IPS-NIHi7 (cell line): ENCODE data around the gene CDK5RAP2.

ENCODE experiments used
- DNase-seq: peaks from one replicate; pipeline ENCODE4 v3.0.0; 2012; ENCODE audit warnings: mixed read lengths; ENCODE audit errors: extremely low spot score

Gene CDK5RAP2

DNA sequence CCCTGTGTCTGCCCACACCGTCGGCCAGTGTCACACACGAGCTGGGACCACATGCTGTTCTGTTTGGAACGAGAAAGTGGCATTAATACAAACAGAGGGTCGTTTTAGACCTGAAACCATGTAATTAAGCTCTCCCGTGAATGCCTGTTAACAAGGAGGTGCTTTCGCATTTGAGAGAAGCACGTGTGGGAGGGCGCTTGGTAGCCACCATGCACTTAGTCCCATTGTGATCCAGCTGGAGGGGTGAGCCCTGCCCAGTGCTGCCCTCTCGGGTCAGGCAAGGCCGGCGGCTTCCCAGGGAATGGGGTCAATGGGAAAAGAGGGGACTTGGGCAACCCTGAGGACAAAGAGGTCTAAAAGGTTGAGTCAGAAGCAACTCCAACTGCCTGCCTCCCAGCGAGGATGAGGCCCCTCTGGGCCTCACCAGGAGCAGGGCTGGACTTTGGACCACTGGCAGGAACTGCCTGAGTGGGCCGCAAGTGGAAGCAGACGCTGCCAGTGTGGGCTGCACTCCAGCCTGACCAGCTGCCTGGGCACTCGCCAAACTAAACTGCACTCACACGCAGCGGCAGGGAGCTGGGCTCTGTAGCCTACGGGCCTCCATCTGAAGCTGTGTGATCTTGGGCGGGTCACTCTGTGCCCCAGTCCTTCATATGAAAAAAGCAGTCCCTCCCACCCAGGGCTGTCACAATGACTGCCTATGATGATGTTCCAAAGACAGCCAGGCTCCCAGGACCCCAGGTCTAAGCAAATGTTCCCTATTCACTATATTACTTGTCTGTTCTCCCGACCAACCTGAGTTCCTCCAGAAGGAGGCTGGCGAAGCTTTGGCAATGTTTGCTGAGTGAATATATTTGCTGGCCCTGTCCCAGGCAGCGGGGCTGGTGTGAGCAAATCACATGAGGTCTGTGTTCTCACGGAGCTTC is 195.7 kb downstream of the CDK5RAP2 start:
- no peak for DNase-seq

DNA sequence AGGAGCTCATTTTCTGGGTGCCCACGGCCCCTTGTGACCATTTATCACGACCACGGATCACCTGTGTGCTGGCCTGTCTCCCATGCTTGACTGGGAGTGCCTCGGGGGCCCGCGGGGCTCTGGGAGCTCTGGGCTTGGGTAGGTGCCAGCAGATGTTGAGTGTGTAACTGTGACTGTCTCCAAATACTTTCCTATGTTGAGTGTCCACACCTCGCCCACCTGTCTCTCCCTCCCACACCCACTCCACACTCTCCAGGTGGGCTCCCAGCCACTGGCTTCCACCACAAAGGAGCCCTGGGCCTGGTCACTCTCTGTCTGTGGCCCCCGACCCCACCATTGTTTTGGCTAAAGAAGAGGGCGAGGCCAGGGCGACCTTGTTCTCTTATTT is 196.4 kb downstream of the CDK5RAP2 start:
- no peak for DNase-seq

DNA sequence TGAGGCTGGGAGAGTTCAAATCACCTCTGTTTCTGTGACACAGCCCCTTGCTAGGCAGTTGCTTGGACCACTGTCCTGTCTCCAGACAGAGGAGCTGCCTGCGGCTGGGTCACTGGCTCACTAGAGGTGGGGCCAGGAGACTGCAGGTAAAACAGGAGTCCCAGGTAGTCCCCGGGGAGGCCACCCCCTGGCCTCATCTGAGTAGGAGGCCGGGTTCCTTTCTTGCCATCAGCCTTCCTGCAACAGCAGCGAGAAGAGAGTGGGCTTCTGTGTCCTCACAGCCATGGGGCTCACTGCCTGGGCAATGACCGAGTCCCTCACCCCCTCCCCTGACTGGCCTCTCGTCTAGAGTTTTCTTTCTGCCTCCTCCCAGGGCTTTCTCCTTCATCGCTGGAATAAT is 197.5 kb downstream of the CDK5RAP2 start:
- DNase-seq: no peak

DNA sequence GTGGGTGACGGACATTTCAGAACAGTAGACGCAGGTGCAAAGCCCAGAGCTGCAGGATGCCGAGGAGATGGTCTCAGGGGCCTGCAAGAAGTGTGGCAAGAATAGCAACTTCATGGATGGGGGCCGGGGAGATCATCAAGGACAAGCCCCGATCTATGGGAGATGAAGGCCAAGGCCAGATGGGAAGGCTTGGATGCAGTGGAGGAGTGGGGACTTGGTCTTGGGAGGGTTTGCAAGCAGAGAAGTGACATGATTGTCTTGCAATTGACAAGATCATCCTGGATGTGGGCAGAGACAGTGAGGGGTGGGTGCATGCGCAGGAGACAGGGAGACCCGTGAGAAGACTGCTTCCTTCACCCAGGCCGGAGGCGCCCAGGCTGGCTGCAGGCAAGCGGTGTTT is 198.1 kb downstream of the CDK5RAP2 start:
- DNase-seq: no peak

DNA sequence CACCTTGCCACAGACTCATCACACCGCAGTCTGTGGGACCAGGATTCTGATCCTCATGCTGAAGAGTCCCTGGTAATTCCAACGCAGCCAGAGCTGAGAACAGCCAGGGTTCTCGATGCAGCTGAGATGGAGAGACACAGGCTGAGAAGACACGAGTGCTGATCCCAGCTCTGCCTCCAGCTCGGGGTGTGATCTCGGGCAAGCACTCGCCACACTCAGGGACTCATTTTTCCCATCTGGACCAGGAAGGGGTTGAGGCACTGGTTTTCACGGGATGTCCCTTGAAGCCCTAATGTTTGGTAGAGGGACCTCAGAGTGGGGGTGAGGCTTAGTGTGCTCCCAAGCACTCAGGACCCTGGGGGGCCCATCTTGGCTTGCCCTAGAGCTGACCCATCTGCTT is 200.4 kb downstream of the CDK5RAP2 start:
- no peak for DNase-seq

DNA sequence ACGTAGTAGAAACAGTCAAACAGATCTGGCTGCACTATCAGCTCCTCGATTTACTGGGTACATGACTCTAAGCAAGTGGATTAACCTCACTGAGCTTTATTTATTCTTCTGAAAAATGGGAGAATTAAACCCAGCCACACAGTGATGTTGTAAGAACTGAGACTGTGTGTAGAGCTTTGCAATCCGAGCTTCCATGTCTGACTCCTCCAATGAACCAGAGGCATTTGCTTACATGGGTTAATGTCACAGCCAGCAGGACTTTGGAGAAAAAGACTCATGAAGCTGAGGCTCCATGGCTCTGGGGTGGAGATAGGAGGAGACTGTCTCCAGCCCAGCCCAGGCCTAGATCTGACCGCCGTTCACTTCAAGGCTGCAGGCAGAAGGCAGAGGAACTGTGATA is 201.3 kb downstream of the CDK5RAP2 start:
- DNase-seq: no peak

DNA sequence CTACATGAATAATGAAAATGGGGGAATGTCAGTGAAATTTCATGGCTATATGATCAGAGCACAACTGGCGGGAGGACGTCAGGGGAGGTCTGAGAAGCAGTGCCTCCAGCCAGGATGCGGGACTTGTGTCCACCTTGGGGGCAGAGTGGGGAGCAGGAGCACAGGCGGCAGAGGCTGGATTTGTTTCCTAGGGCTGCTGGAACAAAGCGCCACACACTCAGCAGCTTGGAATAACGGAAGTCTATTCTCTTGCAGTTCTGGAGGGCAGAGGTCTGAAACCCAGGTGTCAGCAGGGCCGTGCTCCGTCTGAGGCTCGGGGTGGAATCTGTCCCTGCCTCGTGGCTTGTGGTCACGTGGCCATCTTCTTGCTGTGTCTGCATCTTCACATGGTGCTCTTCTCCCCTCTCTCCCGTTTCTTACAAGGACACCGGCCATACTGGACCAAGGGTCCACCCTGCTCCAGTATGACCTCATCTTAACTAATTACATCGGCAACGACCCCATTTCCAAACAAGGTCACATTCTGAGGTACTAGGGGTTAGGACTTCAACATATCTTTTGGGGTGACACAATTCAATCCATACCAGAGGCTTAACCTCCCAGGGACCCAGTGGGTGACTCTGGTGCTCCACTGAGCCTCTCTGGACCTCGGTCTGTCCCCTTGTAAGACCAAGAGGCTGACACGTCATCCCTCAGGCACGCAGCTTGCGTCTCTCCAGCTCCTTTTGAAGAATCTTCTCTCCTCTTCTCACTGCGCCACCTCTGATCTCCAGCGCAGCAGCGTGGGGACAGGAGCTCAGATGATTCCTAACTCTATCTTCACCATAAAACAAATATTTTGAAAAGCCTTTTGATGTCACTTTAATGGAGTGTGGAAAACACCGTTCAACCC is 202.5 kb downstream of the CDK5RAP2 start:
- DNase-seq: no peak

DNA sequence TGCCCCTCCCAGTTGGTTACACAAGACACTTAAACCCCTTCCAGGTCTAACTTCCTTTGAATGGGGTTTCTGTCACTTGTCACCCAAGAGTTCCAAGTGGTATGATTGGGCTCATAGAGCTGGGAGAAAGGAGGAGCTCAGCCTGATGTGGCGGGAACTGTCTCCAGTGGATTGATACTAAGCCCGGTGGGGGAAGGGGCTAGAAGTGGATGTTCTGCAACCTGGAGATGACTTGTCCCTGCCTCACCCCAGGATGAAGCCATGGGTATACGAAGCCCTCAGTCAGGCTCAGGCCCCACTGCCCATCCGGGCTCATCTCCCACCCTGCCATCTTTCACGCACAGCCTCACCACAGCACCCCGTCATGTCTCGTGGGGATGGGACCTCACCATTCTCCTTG is 203.9 kb downstream of the CDK5RAP2 start:
- no peak for DNase-seq

DNA sequence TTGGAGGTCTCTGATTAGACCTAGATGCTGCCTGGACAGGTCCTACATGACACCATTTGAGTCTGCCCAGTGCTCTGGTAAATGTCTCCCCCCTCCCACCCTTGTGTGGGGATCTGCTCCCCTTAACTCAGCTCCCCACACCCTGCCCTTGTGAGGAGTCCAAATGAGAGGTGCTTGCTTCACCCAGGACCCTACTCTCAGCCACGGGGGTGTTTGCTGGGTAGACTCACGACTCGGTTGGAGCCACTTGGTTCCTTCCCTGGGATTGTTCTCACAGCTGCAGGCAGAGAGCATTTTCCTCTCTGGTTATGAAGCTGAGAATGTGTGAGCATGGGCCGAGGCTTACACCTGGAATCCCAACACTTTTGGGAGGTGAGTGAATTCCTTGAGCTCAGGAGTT is 204.7 kb downstream of the CDK5RAP2 start:
- no peak for DNase-seq

DNA sequence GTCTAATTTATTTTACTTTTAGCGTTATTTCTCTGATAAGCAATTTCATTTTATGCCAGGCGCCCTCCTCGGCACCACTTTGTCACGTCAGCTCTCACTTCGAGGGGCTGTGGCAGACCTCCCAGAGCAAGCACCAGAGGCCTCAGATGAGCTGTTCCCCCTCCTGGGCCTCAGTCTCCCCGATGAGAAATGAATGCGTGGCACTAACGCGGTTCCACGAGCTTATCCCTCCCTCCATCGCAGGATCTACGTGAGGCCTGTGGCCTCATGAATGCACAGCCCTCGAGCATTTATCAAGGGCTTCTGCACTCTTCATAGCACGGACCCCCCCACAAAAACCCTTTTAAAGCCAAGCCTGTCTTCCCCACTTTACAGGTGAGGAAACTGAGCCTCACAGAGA is 205.2 kb downstream of the CDK5RAP2 start:
- DNase-seq: no peak

DNA sequence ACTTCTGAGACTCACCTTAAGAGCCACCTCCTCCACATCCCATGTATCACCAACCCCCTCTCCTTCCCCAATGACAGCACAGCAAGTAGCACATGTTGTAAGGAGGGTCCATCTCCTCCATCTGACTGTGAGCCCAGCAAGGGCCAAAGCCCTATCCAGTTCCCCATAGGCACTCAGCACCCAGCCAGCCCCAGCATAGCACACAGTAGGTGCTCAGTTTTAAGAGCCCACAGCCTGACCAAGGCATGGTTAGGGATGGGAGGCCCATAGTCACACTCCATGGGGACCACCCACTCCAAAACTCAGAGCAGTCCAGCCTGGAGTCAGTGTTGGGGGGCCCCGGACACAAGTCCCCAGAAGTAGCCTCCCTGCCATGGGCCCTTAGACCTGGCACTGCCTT is 205.7 kb downstream of the CDK5RAP2 start:
- DNase-seq: no peak

DNA sequence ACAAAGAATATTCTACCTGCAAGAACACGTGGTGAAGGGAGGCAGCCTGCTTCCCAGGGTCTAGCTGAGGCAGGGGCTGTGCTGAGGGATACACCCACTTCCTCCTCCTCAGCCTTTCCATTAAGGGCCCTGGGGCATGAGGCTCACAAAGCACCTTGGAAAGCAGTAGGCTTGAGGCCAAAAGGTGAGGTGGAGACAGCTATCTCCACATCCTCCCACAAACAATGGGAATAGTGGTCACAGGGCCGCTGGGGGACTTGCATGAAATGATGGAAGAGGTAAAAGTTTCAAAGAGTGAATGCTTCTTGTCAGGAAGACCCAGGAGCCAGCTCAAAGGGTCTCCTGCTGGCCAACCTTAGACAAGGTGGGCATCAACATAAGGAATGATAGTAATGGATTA is 207.9 kb downstream of the CDK5RAP2 start:
- DNase-seq: no peak

DNA sequence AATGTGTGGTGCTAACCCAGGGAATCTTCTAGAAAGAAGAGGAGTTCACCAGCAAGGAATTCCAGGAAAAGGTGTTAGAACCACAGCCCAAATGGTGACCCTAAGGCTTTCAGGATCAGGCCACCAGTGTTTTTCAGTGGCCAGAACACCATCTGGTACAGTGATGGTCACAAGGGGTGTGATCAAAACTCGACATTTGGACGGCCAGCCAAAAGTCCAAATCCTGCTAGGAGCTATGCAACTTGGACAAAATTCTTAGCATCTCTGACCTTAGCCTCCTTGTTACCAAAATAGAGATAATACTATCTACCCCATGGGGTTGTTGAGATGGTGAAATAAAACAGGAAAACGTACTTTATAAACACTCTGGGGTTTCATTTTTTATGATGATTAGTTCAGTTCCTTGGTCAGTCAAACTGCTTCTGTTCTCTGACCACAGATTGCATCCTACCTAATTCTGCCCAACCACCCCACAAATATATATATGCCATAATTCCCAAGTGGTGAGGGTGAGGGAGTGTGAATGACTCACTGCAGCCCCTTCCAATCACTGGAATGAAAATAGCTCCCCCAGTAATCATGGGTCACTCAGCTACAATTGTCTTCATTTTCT is 210.3 kb downstream of the CDK5RAP2 start:
- no peak for DNase-seq

DNA sequence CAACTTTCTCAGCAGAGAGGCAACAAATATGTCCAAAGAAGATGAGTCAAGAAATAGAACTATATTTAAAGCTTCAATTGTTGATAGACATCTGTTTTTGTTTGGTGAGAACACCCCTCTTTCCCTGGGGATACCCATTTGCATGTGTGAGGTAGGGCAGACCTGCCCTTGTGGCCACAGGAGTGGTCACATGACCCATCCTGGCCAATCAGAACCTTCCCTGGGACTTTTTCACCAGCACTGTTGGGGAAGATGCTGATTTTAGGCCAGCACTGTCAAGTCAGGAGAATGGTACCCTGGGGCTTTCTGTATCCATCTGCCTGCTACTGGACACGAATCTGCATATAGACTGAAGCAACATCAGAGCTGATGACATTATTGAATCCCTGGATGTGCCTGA is 211.2 kb downstream of the CDK5RAP2 start:
- no peak for DNase-seq

DNA sequence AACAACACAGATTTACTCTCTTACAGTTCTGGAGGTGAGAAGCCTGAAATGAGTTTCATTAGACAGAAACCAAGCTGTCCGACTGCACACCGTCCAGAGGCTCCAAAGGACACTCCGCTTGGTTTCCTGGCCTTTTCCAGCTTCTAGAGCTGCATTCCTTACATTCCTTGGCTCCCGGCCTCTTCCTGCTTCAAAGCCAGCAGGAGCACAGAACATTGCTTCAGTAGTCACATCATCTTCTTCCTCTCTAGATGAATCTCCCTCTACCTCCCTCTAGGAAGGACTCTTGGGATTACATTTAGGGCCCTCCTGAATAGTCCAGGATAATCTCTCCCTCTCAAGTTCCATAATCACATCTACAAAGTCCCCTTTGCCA is 213.3 kb downstream of the CDK5RAP2 start:
- DNase-seq: peak; percentile 74

DNA sequence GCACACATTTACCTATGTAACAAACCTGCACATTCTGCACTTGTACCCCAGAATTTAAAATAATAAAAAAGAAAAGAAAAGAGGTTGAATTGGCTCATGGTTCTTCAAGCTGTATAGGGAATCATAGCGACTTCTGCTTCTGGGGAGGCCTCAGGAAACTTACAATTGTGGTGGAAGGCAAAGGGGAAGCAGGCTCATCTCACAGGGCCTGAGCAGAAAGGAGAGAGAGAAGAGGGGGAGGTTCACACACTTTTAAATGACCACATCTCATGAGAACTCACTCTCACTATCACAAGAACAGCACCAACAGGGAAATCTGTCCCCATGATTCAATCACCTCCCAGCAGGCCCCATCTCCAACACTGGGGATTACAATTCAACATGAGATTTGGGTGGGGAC is 214.6 kb downstream of the CDK5RAP2 start:
- DNase-seq: no peak

DNA sequence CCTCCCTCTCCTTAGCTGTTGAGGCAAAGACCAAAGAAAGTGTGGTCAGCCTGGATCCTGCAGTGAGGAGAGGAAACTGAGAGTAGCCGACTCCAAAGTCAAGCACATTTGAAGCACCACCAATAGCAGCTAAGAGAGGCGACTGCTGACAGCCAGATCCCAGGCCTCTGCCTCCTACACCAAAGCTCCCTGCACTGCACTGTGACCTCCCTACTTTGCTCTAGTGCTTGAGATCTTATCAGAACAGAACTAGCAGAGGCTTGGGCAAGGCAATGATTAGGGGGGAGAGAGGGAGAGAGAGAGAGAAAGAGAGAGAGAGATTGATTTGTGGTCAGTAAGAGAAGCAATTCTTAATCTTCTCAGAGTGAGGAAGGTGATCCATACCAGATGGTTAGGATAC is 216.3 kb downstream of the CDK5RAP2 start:
- no peak for DNase-seq

DNA sequence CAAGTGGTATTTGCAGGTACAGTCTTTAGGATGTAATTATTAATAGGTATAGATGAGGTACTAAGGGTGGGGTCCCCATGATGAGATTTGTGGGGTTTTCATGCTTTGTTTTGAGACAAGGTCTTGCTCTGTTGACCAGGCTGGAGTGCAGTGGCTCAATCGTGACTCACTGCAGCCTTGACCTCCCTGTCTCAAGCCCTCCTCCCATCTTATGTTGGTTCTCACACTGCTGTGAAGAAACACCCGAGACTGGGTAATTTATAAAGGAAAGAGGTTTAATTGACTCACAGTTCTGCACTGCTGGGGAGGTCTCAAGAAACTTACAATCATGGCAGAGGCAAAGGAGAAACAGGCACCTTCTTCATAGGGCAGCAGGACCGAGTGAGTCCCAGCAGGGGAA is 217.5 kb downstream of the CDK5RAP2 start:
- no peak for DNase-seq

DNA sequence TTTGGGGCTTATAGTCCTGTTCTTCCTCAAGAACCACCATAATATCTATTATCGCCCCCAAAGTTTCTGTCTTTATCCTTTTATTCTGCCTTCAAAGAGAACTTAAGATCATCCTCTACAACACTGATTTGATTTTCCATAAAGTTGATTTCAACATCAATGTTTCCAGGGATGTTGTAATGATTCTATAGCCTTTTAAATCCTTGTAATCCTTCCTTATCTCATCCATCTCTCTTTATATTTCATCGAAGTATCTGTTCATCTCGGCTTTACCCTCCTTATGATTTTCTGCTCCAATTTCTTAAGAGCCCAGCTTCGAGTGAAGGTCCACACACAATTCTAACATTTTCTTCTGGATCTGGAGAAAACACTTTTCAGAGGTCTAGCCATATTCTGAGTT is 218.4 kb downstream of the CDK5RAP2 start:
- no peak for DNase-seq

DNA sequence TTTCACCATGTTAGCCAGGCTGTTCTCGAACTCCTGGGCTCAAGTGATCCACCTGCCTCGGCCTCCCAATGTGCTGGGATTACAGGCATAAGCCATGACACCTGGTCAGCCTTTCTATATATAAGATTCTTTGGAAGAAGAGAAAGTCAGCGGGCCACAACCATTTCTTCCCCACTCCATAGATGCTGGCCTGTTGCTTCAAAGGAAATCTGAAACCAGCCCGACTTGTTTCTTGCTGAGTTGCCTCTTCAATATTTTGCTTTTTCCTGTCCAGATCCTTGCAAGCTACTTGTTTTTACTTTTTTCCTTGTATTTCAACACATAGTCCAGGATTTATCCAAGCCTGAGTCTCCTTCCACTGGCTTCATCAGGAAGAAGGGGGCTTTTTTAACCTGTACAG is 219.5 kb downstream of the CDK5RAP2 start:
- no peak for DNase-seq

DNA sequence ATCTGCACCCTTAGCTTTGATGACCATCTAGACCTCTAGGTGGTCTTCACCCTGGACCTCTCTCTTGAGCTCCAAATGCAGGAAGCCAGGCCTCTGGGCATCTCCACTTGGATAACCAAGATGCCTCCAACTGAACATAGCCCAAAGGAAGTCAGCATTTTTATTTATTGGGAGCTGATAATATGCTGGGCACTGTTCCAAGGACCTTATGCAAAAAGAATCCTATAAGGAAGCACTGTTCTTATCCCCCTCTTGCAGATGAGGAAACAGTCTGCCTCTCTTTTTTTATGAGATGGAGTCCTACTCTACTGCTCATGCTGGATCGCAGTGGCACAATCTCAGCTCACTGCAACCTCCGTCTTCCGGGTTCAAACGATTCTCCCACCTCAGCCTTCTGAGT is 219.9 kb downstream of the CDK5RAP2 start:
- DNase-seq: no peak

DNA sequence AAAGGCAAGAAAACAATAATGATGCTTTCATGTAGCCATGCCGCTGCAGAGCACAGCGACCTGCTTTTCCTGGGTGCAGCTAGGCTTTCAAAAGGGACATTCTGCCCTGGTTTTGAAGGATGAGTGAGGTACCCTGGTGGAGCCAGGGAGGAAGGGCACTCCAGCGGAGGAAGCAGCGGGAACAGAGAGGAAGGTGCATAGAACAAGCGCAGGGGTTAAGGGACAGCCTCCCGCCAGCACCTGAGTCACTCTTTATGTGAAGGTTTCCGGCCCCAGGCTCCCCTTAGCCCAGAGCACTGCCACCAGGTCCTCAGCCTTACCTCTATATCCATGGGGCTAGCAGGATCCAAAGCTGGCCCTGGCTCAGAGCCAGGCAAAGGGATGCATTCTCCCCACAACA is 221.1 kb downstream of the CDK5RAP2 start:
- peak; percentile 47 for DNase-seq

DNA sequence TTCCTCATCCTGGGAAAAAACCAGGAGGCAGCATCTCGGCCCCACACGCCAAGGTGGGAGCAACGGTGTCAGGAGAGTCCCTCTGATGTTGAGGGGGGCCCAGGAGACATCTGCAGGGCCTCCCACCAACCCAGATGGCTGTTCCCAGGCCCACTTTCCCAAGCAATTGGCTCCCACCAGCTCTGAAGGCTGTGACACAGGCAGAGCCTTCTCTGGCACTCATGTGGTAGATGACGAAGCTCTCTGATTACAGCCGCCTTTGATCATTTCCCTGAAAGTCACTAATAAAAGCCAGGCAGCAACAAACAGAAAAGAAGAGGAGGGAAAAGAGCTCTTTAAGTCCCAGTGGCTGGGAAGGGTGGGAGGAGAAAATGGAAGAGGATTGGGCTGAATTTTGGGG is 226.5 kb downstream of the CDK5RAP2 start:
- DNase-seq: no peak
